Measurements from ENCODE around the gene UIMC1. TPM values are rescaled to one million over a fixed set of nuclear protein-coding genes. Genes with fewer than 3 reads are reported as not detected.

The UIMC1 gene
- total RNA-seq, 1 experiment from 2014 or later: 53.0 TPM

GRCh38 chr5:176880366-176881020, 126.1 kb downstream of the UIMC1 start:
- H3K27me3 ChIP-seq (ENCODE audit: insufficient read depth, low read length): no peaks in the 10 kb centered on the region
- H3K4me2 ChIP-seq (ENCODE audit: insufficient read depth, insufficient read length, low read length): no peak overlapping the region
- no peak overlapping the region for H3K4me3 Mint-ChIP-seq
- no peak overlapping the region for H2AFZ ChIP-seq (ENCODE audit: low read length)
- no peak overlapping the region; the same call in 1 of the 2 replicates for H3K14ac ChIP-seq (ENCODE audit: insufficient read depth, low read length)
- no peak overlapping the region for H2BK20ac ChIP-seq (ENCODE audit: low read depth, low read length, poor library complexity, severe bottlenecking)
- peaks cover 10 to 23% of the 10 kb centered on the region in 2 experiments for H3K4me1 Mint-ChIP-seq
- H3K56ac ChIP-seq (ENCODE audit: insufficient read length, low read depth, low read length): no peak overlapping the region
- no peaks in the 10 kb centered on the region for H3K23me2 ChIP-seq (ENCODE audit: insufficient read length, low read depth, low read length, poor library complexity, severe bottlenecking)
- no peak overlapping the region for H3K18ac ChIP-seq (ENCODE audit: insufficient read length, low read depth, low read length)
- no peak overlapping the region for H3K23ac ChIP-seq (ENCODE audit: insufficient read length, low read depth, low read length)
- no peak overlapping the region for H3K27ac ChIP-seq (ENCODE audit: insufficient read length, low read depth, low read length)
- H3K4ac ChIP-seq (ENCODE audit: low read depth, low read length): no peak overlapping the region
- no peaks in the 10 kb centered on the region for H4K20me1 ChIP-seq (ENCODE audit: control insufficient read depth, insufficient read depth, insufficient read length)
- DNase-seq: no peak
- H3K36me3 Mint-ChIP-seq (ENCODE audit: insufficient read depth in 1 of 3, low read depth in 3 of 3): no peaks in the 10 kb centered on the region; a peak in 1 of 7 replicates
- H4K8ac ChIP-seq (replicated peaks; ENCODE audit: insufficient read length, low read depth, low read length): no peak overlapping the region
- no peak overlapping the region for H2BK15ac ChIP-seq (ENCODE audit: low read depth, low read length)
- H2AK5ac ChIP-seq (ENCODE audit: insufficient read length, low read length): no peak overlapping the region
- H3K79me1 ChIP-seq (ENCODE audit: insufficient read depth, low read depth, low read length, poor library complexity, severe bottlenecking): no peaks in the 10 kb centered on the region
- H2BK12ac ChIP-seq (ENCODE audit: insufficient read length, low read depth, low read length): no peak overlapping the region
- no peak overlapping the region; a peak in 1 of 7 replicates for H3K27ac Mint-ChIP-seq
- no peaks in the 10 kb centered on the region for H3K79me2 ChIP-seq (ENCODE audit: insufficient read depth, low read length)
- no peak overlapping the region for H4K5ac ChIP-seq (ENCODE audit: insufficient read length, low read depth, low read length)
- no peak overlapping the region for H3K9ac ChIP-seq (ENCODE audit: extremely low read depth, insufficient read length, low read length)
- no peaks in the 10 kb centered on the region for H3K4me1 ChIP-seq (ENCODE audit: insufficient read depth, low read length)
- H3K9me3 ChIP-seq (ENCODE audit: control insufficient read depth, low read depth, low read length): no peaks in the 10 kb centered on the region
- no peaks in the 10 kb centered on the region for H3K9me3 Mint-ChIP-seq
- no peak overlapping the region for H4K91ac ChIP-seq (ENCODE audit: insufficient read length, low read depth, low read length)
- TF ChIP-seq CTCF (conservative IDR thresholded peaks at IDR 0.05): no peak
- H2BK5ac ChIP-seq (ENCODE audit: insufficient read length, low read length): no peak overlapping the region
- no CpG with 5 or more reads among the region's 26 CpGs for WGBS (ENCODE audit: extremely low coverage, insufficient read length, low lambda C conversion rate)
- no peak overlapping the region for H3T11ph ChIP-seq (ENCODE audit: low read length)
- peaks cover 3% of the 10 kb centered on the region for H3K27me3 Mint-ChIP-seq (ENCODE audit: low read depth)
- H2BK120ac ChIP-seq (ENCODE audit: low read depth, low read length, poor library complexity, severe bottlenecking): no peak overlapping the region

Data from H9 (cell line).